HEK293 (cell line): Measurements from ENCODE around the gene GOLGA2.
A peak's percentile ranks its signal among the peaks of the same experiment; 100 is the strongest.

Experiments used
- CTCF ChIA-PET: fragments of 350-600 bp; formaldehyde crosslinking; extraction: SDS; loops from one replicate; lab custom pipeline; 2021; ENCODE audit warnings: antibody characterized with exemption; lab: Yijun Ruan, JAX
- POLR2A ChIA-PET: fragments of 300-600 bp; formaldehyde crosslinking; extraction: SDS; loops from one replicate; lab custom pipeline; 2020; ENCODE audit warnings: antibody characterized with exemption, inconsistent platforms; lab: Yijun Ruan, JAX
- H3K27ac ChIP-seq: fragments of 200-500 bp; sonication (Bioruptor generic); 2 replicates; pipeline ENCODE4 v1.5.1; 2014; ENCODE audit warnings: low read depth, low read length, control low read depth, inconsistent platforms; ENCODE audit errors: extremely low read depth
- H3K36me3 ChIP-seq, 2 experiments: fragments of 200-500 bp in 1 of 2; sonication (Bioruptor generic) in 1 of 2; 1 replicate in 1 of 2; 2 replicates in 1 of 2; pipeline ENCODE4 v1.5.1; 2014 to 2017; ENCODE audit warnings: inconsistent platforms in 2 of 2, low read length in 2 of 2; ENCODE audit not compliant: control insufficient read depth in 2 of 2, insufficient read depth in 1 of 2
- H3K4me1 ChIP-seq: fragments of 200-500 bp; sonication (Bioruptor generic); 2 replicates; pipeline ENCODE4 v1.5.1; 2014; ENCODE audit warnings: mild to moderate bottlenecking, low read length, inconsistent platforms; ENCODE audit not compliant: control insufficient read depth, insufficient read depth
- H3K4me3 ChIP-seq: 2 replicates; pipeline ENCODE4 v1.5.1; 2011; ENCODE audit warnings: low read depth, mild to moderate bottlenecking, control low read depth, low read length, moderate library complexity
- H3K9me3 ChIP-seq: fragments of 200-500 bp; sonication (Bioruptor generic); 2 replicates; pipeline ENCODE4 v1.5.1; 2014; ENCODE audit warnings: low read depth, low read length, inconsistent platforms; ENCODE audit not compliant: control insufficient read depth, insufficient read depth
- ATF2 ChIP-seq: fragments of 450-650 bp; formaldehyde crosslinking; IDR thresholded peaks from 2 replicates; pipeline ENCODE4 v1.5.1; 2016; ENCODE audit warnings: missing biosample characterization, missing genetic modification characterization, low read depth
- KLF8 ChIP-seq: fragments of 450-650 bp; formaldehyde crosslinking; IDR thresholded peaks from 2 replicates; pipeline ENCODE4 v1.5.1; 2016; ENCODE audit warnings: missing biosample characterization, missing genetic modification characterization
- REPIN1 ChIP-seq: fragments of 450-650 bp; formaldehyde crosslinking; IDR thresholded peaks from 2 replicates; pipeline ENCODE4 v1.5.1; 2017; ENCODE audit warnings: missing biosample characterization, missing genetic modification characterization, low read depth
- ZBTB20 ChIP-seq: fragments of 450-650 bp; formaldehyde crosslinking; IDR thresholded peaks from 2 replicates; pipeline ENCODE4 v1.5.1; 2016; ENCODE audit warnings: missing biosample characterization, missing genetic modification characterization
- ZFHX2 ChIP-seq: fragments of 450-650 bp; formaldehyde crosslinking; conservative IDR thresholded peaks from 2 replicates; pipeline ENCODE4 v1.5.1; 2016; ENCODE audit warnings: missing biosample characterization, missing genetic modification characterization
- ZNF184 ChIP-seq: fragments of 450-650 bp; IDR thresholded peaks from 2 replicates; pipeline ENCODE4 v1.5.1; 2018; ENCODE audit warnings: missing biosample characterization, mild to moderate bottlenecking, missing genetic modification characterization
- ZNF211 ChIP-seq: fragments of 450-650 bp; formaldehyde crosslinking; IDR thresholded peaks from 2 replicates; pipeline ENCODE4 v1.5.1; 2016; ENCODE audit warnings: low read depth, missing biosample characterization, missing genetic modification characterization
- ZNF37A ChIP-seq: fragments of 450-650 bp; IDR thresholded peaks from 2 replicates; pipeline ENCODE4 v1.5.1; 2018; ENCODE audit warnings: missing biosample characterization, missing genetic modification characterization
- ZNF473 ChIP-seq: fragments of 450-650 bp; formaldehyde crosslinking; IDR thresholded peaks from 2 replicates; pipeline ENCODE4 v1.5.1; 2017; ENCODE audit warnings: missing biosample characterization, missing genetic modification characterization
- ZNF529 ChIP-seq: fragments of 450-650 bp; formaldehyde crosslinking; IDR thresholded peaks from 2 replicates; pipeline ENCODE4 v1.5.1; 2017; ENCODE audit warnings: missing genetic modification characterization, missing biosample characterization; ENCODE audit not compliant: insufficient replicate concordance
- ZNF558 ChIP-seq: fragments of 450-650 bp; formaldehyde crosslinking; IDR thresholded peaks from 2 replicates; pipeline ENCODE4 v1.5.1; 2016; ENCODE audit warnings: missing biosample characterization, missing genetic modification characterization
- ZNF600 ChIP-seq: fragments of 450-650 bp; formaldehyde crosslinking; IDR thresholded peaks from 2 replicates; pipeline ENCODE4 v1.5.1; 2016; ENCODE audit warnings: missing biosample characterization, missing genetic modification characterization
- ZNF658 ChIP-seq: fragments of 450-650 bp; formaldehyde crosslinking; IDR thresholded peaks from 2 replicates; pipeline ENCODE4; 2016; ENCODE audit warnings: missing biosample characterization, missing genetic modification characterization
- ZNF664 ChIP-seq: fragments of 450-650 bp; formaldehyde crosslinking; IDR thresholded peaks from 2 replicates; pipeline ENCODE4 v1.5.1; 2016; ENCODE audit warnings: missing biosample characterization, missing genetic modification characterization
- ZNF704 ChIP-seq: fragments of 450-650 bp; formaldehyde crosslinking; IDR thresholded peaks from 2 replicates; pipeline ENCODE4 v1.5.1; 2016; ENCODE audit warnings: missing biosample characterization, missing genetic modification characterization
- ZNF707 ChIP-seq: fragments of 450-650 bp; formaldehyde crosslinking; IDR thresholded peaks from 2 replicates; pipeline ENCODE4 v1.5.1; 2016; ENCODE audit warnings: missing biosample characterization, missing genetic modification characterization
- ZNF843 ChIP-seq: fragments of 450-650 bp; formaldehyde crosslinking; IDR thresholded peaks from 2 replicates; pipeline ENCODE4 v1.5.1; 2016; ENCODE audit warnings: missing biosample characterization, missing genetic modification characterization
- ZSCAN23 ChIP-seq: fragments of 450-650 bp; formaldehyde crosslinking; IDR thresholded peaks from 2 replicates; pipeline ENCODE4 v1.5.1; 2016; ENCODE audit warnings: missing biosample characterization, missing genetic modification characterization

GOLGA2 gene

GRCh38 chr9:128253140-128253990 lies 22.4 kb downstream of the GOLGA2 start (continued):
- TF ChIP-seq ZNF704 (tag by site-specific recombination) (no peak), ZNF184 (tag by site-specific recombination) (no peak), ATF2 (tag by site-specific recombination) (no peak)

GRCh38 chr9:128252317-128253139 lies 23.3 kb downstream of the GOLGA2 start:
- TF ChIP-seq KLF8 (tag by site-specific recombination): 0 out of 2 replicates have a peak, but pooled peaks have one; percentile 30
- no peak for TF ChIP-seq ZNF558 (tag by site-specific recombination)
- TF ChIP-seq ZFHX2 (tag by site-specific recombination): 0 out of 2 replicates have a peak, but pooled peaks have one; percentile 29
- Histone ChIP-seq H3K4me3 (no peak overlapping the region), H3K36me3 (peaks cover 0 to 35% of the 10 kb centered on the region in 2 experiments; a peak in 1 of 3 replicates), H3K27ac (no peak overlapping the region), H3K9me3 (no peaks in the 10 kb centered on the region), H3K4me1 (no peaks in the 10 kb centered on the region)
- CTCF ChIA-PET: interaction anchor here (0.9 to 1.2 kb wide), 3 partner anchors 13 to 40 kb away, joined by 3 to 4 read pairs (median 3); no protein-coding TSS in a partner anchor
- POLR2A ChIA-PET: interaction anchor here (0.6 to 1.9 kb wide), 2 partner anchors 24 to 191 kb away, joined by 6 to 7 read pairs; partner anchors contain the start of genes GOLGA2 and SWI5

- H3K36me3 ChIP-seq: peaks cover 0 to 27% of the 10 kb centered on the region in 2 experiments; a peak in 1 of 3 replicates
- POLR2A ChIA-PET: interaction anchor here (1.9 kb wide), 1 partner anchor 24 kb away, joined by 7 read pairs; the partner anchor contains the start of genes GOLGA2 and SWI5
- CTCF ChIA-PET: interaction anchor here (1.0 to 1.2 kb wide), 2 partner anchors 12 to 41 kb away, joined by 3 to 4 read pairs; no protein-coding TSS in a partner anchor
- TF ChIP-seq ZNF473 (no peak), ZNF600 (tag by site-specific recombination) (no peak), ZNF664 (no peak), ZNF211 (tag by site-specific recombination) (no peak), ZNF529 (no peak), ZNF843 (tag by site-specific recombination) (no peak), ZSCAN23 (no peak), ZBTB20 (tag by site-specific recombination) (no peak), ZNF707 (tag by site-specific recombination) (no peak), REPIN1 (tag by site-specific recombination) (no peak), ZNF658 (tag by site-specific recombination) (no peak), ZNF37A (tag by site-specific recombination) (no peak)
- no peaks in the 10 kb centered on the region for H3K4me1 ChIP-seq
- no peaks in the 10 kb centered on the region for H3K9me3 ChIP-seq
- H3K4me3 ChIP-seq: no peak overlapping the region
- no peak overlapping the region for H3K27ac ChIP-seq
Observed at GRCh38 chr9:128251732-128252100, 24.1 kb downstream of the GOLGA2 start.
